ENCODE measurements around the gene ATP5F1D.
A peak's percentile ranks its signal among the peaks of the same experiment; 100 is the strongest.

ATP5F1D gene

GRCh38 chr19:1248139-1248785 lies 6.7 kb downstream of the ATP5F1D start, which contains the start of gene MIDN:
TSS of gene MIDN (plus strand) at chr19:1248583. CDS start at chr19:1250297, 1,714 bp downstream.
- DNase-seq, result no peak

DNA sequence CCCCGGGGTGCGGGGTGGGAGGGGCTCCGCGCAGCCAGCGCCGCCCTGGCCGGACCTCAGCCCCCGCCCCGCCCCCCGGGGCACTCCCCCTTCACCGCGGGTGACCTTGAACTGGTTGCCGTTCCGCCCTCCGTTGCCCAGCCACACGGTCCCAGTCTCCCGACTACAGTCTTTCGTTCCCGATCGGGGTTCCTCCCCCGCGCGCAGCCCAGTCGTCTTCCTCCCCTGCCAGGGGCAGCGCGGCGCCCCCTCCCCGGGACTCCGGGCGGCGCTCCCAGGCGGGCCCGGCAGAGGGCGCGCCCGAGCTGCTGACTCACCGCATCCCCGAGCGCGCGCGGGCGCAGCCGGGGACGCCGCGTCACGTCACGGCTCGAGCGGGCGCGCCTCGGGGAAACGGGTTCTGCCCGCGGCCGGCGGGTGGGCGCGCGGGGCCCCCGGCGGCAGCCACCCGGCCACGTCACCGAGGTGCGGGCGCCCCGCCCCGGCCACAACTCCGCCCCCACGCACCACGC lies 7.3 kb downstream of the ATP5F1D start:
- DNase-seq, result peak; percentile 91

- DNase-seq, result peak; percentile 97
Measured at GRCh38 chr19:1249298-1249989, 7.9 kb downstream of the ATP5F1D start.

DNA sequence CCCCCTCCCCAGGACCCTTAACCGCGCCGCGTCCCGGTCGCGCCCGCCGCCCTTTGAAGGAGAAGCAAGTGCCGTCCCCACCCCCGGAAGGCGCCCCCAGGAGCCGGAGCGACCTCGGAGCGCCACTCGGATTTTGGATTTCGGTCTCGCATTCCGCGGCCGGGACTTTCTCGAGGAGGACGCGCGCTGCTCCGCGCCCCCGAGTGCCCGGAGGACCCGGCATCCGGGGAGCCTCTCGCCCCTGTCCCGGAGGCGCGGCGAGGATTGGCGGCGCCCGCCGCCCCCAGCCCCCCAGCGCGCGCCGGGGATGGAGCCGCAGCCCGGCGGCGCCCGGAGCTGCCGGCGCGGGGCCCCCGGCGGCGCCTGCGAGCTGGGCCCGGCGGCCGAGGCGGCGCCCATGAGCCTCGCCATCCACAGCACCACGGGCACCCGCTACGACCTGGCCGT lies 8.5 kb downstream of the ATP5F1D start:
- DNase-seq, result no peak

DNA sequence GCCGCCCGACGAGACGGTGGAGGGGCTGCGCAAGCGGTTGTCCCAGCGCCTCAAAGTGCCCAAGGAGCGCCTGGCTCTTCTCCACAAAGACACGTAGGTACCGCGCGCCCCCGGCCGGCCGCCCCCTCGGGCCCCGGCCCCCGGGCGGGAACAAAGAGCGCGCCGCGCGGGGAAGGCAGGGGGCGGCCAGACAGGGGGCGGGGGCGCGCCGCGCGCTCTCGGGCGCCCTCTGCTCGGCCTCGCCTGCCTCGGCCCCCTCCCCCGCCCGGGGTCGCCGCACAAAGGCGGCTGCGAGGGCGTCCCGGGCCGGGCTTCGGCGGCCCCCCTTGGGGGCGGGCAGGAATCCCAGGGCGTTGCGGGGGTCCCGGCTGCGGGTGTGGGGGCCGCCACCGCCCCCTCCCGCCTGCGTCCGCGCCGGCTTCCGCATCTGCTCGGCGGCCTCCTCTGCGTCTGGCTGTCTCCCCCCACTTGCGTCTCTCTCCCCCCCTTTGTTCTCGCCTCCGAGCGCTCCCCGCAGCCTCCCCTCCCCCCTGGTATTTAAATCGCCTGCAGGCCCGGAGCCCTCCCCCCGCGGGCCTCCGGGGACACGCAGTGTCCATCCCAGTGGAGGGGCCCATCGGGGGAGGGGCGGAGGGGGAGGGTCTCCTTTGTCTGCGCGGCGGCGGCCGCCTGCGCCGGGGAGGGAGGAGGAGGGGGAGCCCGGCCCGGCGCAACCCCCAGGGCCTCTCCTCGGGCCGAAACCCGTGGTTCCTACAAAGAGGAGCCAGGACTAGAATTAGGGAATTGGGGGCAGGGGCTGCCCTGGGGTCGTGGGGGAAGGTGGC lies 9.1 kb downstream of the ATP5F1D start:
- DNase-seq, result peak; percentile 72

DNA sequence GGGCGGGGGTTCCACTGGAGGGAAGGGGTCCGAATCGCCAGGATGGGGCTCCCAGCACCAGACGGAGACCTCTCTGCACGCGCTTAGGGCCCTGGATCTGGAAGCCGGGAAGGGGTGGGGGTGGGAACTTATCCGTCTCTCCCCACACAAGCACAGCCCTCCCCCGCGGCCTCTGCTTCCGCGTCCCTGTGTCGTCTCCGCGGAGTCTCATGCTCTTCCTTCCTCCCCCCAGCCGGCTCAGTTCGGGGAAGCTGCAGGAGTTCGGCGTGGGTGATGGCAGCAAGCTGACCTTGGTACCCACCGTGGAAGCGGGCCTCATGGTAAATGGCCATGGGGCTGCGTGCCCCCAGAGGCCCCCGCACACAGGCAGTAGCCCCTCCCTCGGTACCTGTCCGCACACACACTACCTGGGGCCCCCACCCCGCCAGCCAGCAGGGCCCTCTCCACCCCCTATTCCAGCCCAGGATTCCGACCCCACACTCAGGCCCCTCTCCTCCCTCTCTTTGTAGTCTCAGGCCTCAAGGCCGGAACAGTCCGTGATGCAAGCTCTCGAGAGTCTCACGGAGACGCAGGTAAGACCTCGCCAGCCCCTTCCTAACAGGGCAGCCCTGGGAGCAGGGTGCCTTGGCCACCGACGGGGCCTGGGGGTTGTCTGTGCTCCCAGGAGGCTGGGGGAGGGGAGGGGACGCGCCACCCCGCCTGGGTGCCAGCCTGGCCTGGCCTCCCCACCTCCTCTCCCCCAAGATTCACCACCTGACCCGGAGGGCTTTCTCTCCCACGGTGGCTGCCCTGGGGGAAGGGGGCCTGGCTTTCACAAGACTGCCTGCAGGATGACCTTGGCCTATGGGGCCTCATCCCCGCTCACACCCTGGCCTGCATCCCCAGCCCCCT lies 10.0 kb downstream of the ATP5F1D start:
- DNase-seq, result peak; percentile 77

GRCh38 chr19:1252221-1252820 lies 10.8 kb downstream of the ATP5F1D start:
- DNase-seq, result no peak

DNA sequence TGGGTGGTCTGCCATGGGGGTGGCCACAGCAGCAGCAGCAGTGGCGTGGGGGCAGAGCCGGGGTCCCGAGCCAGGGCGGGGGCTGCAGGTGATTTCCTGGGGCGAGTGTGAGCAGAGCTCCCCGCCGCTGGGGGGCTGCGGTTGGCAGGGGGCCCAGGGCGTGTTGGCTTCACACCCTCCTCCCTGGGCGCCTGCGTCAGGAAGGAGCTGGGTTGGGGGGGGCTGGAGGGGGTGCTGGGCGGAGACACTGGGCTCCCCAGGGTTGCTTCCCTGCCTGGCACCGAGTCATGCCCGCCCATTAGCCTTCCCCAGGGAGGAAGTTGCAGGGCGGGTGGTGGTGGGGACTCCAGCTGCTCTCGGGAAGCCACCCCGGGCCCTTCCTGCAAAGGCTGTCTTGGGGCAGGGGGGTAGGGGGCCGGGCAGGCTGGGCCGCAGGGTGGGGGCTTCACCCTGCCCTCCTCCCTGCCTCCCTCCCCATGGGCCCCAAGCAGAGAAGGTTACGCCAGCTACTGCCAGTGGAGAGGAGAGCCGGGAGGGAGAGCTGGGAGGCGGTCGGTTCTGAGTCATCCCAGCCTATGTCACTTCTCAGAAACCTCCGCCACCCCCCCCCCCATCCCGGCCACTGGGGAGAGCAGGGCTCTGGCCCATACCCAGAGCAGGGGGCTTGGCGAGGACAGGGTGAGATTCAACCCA lies 11.4 kb downstream of the ATP5F1D start:
- peak; percentile 87 for DNase-seq

- no peak for DNase-seq
Measured at GRCh38 chr19:1253514-1254080, 12.0 kb downstream of the ATP5F1D start.

DNA sequence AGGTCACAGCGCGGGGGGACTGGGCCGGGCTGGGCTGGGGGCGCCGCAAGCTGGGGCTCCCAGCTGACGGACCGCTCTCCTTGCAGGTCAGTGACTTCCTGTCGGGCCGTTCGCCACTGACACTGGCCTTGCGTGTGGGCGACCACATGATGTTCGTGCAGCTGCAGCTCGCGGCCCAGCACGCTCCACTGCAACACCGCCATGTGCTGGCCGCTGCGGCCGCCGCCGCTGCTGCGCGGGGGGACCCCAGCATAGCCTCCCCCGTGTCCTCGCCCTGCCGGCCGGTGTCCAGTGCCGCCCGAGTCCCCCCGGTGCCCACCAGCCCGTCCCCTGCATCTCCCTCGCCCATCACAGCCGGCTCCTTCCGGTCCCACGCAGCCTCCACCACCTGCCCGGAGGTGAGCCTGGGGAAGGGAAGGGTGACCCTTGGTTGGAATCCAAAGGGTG lies 12.6 kb downstream of the ATP5F1D start:
- DNase-seq, result no peak

DNA sequence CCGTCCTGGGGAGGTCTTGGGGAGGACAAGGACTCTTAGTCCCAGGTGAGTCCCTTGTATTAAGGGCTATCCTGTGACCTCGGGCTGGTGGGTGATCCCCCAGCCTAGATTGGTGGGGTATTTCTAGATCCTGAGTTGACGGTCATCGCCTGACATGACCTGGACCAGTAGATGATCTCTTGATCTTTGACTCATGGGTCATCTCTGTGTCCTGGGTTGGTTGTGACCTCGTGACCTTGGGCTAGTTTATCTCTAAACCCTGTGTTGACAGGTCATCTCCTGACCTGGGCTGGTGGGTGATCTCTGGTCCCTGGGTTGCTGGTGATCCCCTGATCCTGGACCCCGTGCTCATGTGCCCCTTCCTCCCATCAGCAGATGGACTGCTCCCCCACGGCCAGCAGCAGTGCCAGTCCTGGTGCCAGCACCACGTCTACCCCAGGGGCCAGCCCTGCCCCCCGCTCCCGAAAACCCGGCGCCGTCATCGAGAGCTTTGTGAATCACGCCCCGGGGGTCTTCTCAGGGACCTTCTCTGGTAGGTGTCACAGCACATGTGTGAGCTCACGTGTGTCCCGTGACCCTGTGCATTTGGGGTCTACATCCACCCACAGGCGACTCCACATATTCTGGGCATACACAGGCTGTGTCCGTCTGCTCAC lies 13.1 kb downstream of the ATP5F1D start:
- no peak for DNase-seq

DNA sequence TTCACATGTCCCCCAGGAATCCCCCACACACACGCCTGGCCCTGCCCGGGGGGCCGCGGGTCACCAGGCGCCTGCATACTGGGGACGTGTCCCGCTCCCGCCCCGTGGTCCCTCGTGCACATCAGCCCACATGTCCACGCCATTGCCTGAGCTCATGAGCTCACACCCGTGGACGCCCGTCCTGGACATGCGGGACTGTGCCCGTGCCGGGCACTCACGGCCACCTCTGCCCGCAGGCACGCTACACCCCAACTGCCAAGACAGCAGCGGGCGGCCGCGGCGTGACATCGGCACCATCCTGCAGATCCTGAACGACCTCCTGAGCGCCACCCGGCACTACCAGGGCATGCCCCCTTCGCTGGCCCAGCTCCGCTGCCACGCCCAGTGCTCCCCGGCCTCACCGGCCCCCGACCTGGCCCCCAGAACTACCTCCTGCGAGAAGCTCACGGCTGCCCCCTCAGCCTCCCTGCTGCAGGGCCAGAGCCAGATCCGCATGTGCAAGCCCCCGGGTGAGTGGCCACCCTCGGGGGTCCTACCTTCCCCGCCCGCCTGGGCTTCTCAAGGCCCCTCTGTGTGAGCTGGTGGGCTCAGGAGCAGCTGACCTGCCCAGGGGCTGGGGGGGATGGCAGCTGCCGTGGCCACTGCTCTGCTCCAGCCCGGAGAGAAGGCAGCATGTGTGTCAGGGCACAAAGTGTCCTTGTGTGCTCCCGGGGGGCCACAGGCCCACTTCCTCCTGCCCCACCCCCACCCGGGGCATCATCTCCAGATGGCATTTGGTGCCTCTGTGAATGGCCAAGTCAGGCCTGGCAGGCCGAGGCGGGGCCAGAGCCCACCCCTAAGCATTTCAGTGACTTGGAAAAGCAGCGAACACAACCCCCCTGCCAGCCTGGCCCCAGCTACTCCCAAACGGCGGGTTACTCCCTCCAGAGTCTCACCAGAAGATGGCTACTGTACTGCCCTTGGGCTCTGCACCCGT lies 13.9 kb downstream of the ATP5F1D start:
- peak; percentile 43 for DNase-seq

DNA sequence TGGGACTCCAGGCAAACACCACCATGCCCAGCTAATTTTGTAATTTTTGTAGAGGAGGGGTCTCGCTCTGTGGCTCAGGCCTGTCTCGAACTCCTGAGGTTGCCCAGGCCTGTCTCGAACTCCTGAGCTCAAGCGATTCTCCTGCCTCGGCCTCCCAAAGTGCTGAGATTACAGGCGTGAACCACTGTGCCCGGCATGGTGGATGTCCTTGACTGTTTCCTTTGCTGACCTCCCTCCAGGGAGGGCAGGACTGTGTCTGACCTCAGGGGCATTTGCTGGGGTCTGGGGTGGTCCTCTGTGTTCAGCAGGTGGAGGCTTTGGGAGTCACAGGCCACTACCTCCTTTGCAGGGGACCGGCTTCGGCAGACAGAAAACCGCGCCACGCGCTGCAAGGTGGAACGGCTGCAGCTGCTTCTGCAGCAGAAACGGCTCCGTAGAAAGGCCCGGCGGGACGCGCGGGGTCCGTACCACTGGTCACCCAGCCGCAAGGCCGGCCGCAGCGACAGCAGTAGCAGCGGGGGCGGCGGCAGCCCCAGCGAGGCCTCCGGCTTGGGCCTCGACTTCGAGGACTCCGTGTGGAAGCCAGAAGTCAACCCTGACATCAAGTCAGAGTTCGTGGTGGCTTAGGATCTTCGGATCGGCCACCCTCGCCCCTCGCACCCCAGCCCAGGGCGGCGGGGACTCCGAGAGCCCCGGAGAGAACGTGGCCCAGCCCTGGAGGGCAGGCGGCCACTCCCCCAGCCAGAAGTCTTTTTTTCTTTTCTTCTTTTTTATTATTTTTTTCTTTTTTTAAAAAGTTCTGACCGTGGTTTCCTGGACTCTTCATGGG lies 15.3 kb downstream of the ATP5F1D start:
- DNase-seq, result no peak

GRCh38 chr19:1257475-1258162 lies 16.1 kb downstream of the ATP5F1D start:
- no peak for DNase-seq

DNA sequence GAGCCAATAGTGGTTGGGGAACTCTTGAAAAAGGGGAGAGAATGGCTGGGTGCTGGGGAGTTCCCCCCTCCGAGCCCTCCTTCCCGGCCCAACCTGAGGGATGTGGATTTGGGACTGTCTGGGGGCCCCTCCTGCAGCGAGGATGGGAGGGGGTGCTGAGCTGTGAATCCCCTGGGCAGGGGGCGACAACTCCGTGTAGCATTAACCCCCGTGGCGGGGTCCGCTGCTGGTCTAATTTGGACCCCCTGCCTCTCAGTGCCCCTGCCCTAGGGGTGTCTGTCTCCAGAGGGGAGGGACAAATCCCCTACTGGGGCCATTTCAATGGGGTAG lies 16.6 kb downstream of the ATP5F1D start:
- no peak for DNase-seq

GRCh38 chr19:1258707-1259205 lies 17.2 kb downstream of the ATP5F1D start:
- no peak for DNase-seq

- DNase-seq, result peak; percentile 75
Measured at GRCh38 chr19:1259206-1259875, 17.8 kb downstream of the ATP5F1D start.
